IPS-18a (cell line): Measurements from ENCODE around the gene CTSA.

ENCODE experiments used
- H3K27ac ChIP-seq: one replicate; pipeline ENCODE4 v1.5.1; 2013; ENCODE audit warnings: low read length
- H3K27me3 ChIP-seq: one replicate; pipeline ENCODE4 v1.6.1; 2013; ENCODE audit warnings: mild to moderate bottlenecking, low read length; ENCODE audit not compliant: control insufficient read depth, insufficient read depth
- H3K36me3 ChIP-seq: one replicate; pipeline ENCODE4 v1.6.1; 2013; ENCODE audit warnings: low read depth, low read length; ENCODE audit not compliant: control insufficient read depth
- H3K4me1 ChIP-seq: one replicate; pipeline ENCODE4 v1.6.1; 2013; ENCODE audit warnings: low read depth, low read length; ENCODE audit not compliant: control insufficient read depth
- H3K4me3 ChIP-seq: one replicate; pipeline ENCODE4 v1.5.1; 2013; ENCODE audit warnings: low read length
- H3K9ac ChIP-seq: one replicate; pipeline ENCODE4 v1.6.1; 2013; ENCODE audit warnings: mild to moderate bottlenecking, low read length, moderate library complexity
- H3K9me3 ChIP-seq: one replicate; pipeline ENCODE4 v1.6.1; 2013; ENCODE audit warnings: low read depth, low read length; ENCODE audit not compliant: control insufficient read depth

The CTSA gene

GRCh38 chr20:45912344-45912682 is 21.2 kb downstream of the CTSA start:
- peaks cover 3% of the 10 kb centered on the region for H3K4me1 ChIP-seq
- H3K9ac ChIP-seq: peak overlapping the region; percentile 64
- peaks cover 14% of the 10 kb centered on the region for H3K36me3 ChIP-seq
- H3K4me3 ChIP-seq: peak overlapping the region; percentile 66
- no peak overlapping the region for H3K27ac ChIP-seq
- no peaks in the 10 kb centered on the region for H3K27me3 ChIP-seq
- no peaks in the 10 kb centered on the region for H3K9me3 ChIP-seq

- peaks cover 6% of the 10 kb centered on the region for H3K36me3 ChIP-seq
- H3K27ac ChIP-seq: no peak overlapping the region
- H3K4me3 ChIP-seq: no peak overlapping the region
- no peak overlapping the region for H3K9ac ChIP-seq
- no peaks in the 10 kb centered on the region for H3K27me3 ChIP-seq
- peaks cover 3% of the 10 kb centered on the region for H3K4me1 ChIP-seq
- no peaks in the 10 kb centered on the region for H3K9me3 ChIP-seq
These were observed 22.0 kb downstream of the CTSA start for GRCh38 chr20:45913116-45913515.

DNA sequence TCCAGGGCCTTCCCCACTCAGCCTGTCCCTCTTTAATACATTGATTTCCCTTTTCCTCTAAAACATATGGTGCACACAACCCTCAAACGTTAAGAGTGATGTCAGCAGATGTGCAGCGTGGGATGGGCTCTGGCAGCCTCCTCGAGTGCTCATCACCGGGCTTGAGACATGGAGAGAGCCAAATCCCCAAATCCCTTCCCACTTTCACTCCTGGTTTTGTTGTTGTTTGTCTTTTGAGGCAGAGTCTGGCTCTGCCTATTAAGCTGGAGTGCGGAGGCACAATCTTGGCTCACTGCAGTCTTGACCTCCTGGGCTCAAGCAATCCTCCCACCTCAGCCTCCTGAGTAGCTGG is 26.6 kb downstream of the CTSA start:
- Histone ChIP-seq H3K4me1 (no peaks in the 10 kb centered on the region), H3K4me3 (no peak overlapping the region), H3K27me3 (no peaks in the 10 kb centered on the region), H3K36me3 (no peaks in the 10 kb centered on the region), H3K9ac (no peak overlapping the region), H3K27ac (no peak overlapping the region), H3K9me3 (no peaks in the 10 kb centered on the region)

DNA sequence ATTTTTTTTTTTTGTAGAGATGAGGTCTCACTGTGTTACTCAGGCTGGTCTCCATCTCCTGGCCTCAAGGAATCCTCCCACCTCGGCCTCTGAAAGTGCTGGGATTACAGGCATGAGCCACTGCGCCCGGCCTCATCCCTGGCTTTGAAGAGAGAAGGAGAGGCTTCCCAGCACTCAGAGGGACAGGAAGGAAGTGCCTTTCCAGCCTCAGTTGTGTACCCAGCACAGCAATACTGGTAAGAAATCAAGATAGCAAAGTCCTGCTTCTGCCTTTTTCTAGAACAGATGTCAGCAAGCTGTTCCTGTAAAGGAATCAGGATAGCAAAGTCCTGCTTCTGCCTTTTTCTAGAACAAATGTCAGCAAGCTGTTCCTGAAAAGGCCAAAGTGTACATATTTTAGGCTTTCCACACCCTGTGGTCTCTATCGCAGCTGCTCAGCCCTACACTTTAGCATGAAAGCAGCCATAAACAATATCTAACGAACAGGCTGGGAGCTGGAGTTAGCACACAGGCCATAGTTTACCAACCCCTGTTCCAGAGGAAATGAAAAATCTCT is 27.1 kb downstream of the CTSA start:
- no peak overlapping the region for H3K9ac ChIP-seq
- H3K36me3 ChIP-seq: no peaks in the 10 kb centered on the region

GRCh38 chr20:45918779-45919537 is 27.8 kb downstream of the CTSA start:
- Histone ChIP-seq H3K4me3 (no peak overlapping the region), H3K27me3 (no peaks in the 10 kb centered on the region), H3K4me1 (no peaks in the 10 kb centered on the region), H3K9me3 (no peaks in the 10 kb centered on the region), H3K9ac (no peak overlapping the region), H3K36me3 (no peaks in the 10 kb centered on the region), H3K27ac (no peak overlapping the region)

More for the DNA sequence above, 27.1 kb downstream of the CTSA start:
- Histone ChIP-seq H3K27ac (no peak overlapping the region), H3K9me3 (no peaks in the 10 kb centered on the region), H3K27me3 (no peaks in the 10 kb centered on the region), H3K4me3 (no peak overlapping the region), H3K4me1 (no peaks in the 10 kb centered on the region)

DNA sequence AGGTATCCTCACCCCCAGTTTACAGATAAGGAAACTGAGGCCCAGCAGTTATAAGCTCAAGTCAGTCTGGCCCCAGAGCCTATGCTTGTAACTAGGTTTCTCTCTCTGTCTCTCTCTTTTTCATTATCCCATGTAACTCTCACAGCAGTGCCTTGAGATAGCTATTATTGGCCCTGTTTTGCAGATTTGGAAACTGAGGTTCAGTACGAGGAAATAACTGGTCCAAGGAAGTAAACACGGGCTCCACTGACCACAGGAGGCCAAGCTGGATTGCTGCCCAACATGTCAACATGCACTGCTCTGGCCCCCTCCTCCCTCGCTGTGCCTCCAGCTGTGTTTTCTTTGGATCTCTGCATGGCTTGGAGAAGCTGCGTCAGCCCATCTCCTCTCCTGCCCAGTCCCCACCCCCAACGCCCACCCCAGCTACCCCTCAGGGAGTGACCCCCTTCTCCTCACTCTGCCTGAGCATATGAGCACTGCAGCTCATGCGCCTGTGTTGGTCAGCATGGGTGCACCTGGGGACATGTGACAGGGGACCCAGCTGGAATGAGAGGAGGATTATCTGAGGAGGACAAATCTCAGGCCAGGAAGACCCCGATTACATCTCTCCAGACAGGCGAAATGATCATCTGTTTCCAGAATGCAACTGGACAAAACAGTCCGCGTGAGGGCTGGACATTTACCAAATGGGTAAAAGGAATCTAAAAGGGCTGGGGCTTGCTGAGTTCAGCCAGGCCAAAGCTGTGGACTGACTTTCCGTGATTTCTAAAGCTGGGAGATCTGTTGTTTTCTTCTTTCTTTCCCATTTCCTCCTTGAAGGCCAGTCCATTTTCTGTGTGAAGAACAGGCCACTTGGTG is 28.6 kb downstream of the CTSA start:
- Histone ChIP-seq H3K9ac (no peak overlapping the region), H3K4me1 (no peaks in the 10 kb centered on the region), H3K9me3 (no peaks in the 10 kb centered on the region), H3K27me3 (no peaks in the 10 kb centered on the region), H3K4me3 (no peak overlapping the region), H3K36me3 (no peaks in the 10 kb centered on the region), H3K27ac (no peak overlapping the region)

DNA sequence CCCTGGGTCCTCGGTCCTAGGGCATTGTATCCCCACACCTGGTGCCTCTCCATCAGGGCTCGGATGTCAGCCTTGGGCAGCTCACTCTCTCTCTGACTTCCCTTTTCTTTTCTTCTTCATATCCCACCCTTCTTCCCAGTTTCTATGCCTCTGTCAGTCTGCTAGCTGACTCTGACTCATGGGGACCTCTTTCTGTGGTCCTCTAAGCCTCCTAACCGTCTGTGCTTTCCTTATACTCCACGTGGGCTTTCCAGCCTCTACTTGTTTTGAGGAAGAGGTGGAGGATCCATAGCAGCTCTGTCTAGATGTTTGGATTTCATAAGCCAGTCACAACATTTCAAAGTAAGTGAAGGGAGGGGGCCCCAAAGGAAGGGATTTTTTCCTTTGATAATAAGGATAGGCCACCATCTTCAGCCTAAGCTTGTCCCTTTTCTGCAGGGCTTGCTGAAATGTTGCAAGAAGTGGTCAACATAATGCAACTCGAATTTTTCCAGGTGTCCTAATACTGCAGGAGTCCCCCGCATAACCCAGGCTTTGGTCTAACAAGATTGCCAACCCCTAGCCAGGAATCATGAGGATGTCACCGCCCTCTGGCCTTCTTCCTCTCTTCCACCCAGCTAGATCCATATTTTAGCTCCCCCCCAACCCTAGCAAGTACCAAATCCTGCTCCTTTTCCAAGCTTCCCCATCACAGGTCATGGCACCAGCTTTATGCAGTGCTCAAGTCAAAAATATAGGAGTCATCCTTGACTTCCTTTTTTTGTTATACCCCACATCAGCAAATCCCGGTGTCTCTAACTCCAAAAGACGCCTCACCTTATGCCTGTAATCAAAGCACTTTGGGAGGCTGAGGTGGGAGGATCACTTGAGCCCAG is 29.6 kb downstream of the CTSA start:
- no peaks in the 10 kb centered on the region for H3K36me3 ChIP-seq
- no peak overlapping the region for H3K27ac ChIP-seq
- H3K4me1 ChIP-seq: no peaks in the 10 kb centered on the region
- no peaks in the 10 kb centered on the region for H3K27me3 ChIP-seq
- H3K9ac ChIP-seq: no peak overlapping the region
- H3K4me3 ChIP-seq: no peak overlapping the region
- no peaks in the 10 kb centered on the region for H3K9me3 ChIP-seq

DNA sequence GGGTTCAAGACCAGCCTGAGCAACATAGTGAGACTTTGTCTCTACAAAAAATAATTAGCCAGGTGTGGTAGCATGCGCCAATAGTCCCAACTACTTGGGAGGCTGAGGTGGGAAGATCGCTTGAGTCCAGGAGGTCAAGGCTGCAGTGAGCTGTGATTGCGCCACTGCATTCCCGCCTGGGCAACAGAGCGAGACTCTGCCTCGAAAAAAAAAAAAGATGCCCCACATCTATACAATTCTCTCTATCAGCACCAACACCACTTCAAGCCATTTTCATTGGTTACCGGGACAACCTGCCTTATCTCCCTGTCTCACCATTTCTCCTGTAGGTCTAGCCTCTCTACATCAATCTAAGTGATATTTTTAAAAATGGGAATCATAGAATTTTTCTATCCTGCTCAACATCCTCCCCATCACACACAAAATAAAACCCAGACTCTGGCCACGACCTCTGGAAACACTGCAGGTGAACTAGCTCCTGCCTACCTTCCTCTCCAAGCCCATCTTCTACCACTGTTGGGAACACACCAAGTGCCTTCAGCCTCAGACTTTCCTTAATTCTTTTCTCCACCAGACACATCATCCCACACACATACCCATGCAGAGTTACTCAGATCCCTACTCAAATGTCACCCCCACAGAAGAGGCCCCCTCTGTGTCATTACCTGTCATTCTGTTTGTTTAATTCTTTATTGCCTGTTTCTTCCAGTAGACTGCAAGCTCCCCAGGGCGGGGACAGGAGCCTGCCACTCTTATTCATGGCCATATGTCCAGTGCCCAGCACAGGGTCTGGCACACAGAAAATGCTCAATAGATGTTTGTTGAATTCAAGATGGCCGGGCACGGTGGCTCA is 30.4 kb downstream of the CTSA start:
- Histone ChIP-seq H3K9me3 (no peaks in the 10 kb centered on the region), H3K27ac (no peak overlapping the region), H3K36me3 (no peaks in the 10 kb centered on the region), H3K4me3 (no peak overlapping the region), H3K27me3 (no peaks in the 10 kb centered on the region), H3K4me1 (no peaks in the 10 kb centered on the region), H3K9ac (no peak overlapping the region)

GRCh38 chr20:45924391-45925261 is 33.5 kb downstream of the CTSA start:
- H3K4me3 ChIP-seq: no peak overlapping the region
- H3K4me1 ChIP-seq: no peaks in the 10 kb centered on the region
- no peaks in the 10 kb centered on the region for H3K27me3 ChIP-seq
- H3K9me3 ChIP-seq: no peaks in the 10 kb centered on the region
- H3K27ac ChIP-seq: no peak overlapping the region
- H3K9ac ChIP-seq: no peak overlapping the region
- no peaks in the 10 kb centered on the region for H3K36me3 ChIP-seq

GRCh38 chr20:45925821-45926506 is 34.8 kb downstream of the CTSA start:
- no peaks in the 10 kb centered on the region for H3K27me3 ChIP-seq
- H3K36me3 ChIP-seq: no peaks in the 10 kb centered on the region
- H3K27ac ChIP-seq: no peak overlapping the region
- no peaks in the 10 kb centered on the region for H3K4me1 ChIP-seq
- no peak overlapping the region for H3K4me3 ChIP-seq
- no peaks in the 10 kb centered on the region for H3K9me3 ChIP-seq
- no peak overlapping the region for H3K9ac ChIP-seq
